SU-DHL-6 (cell line): ENCODE measurements around the gene MTOR.

Source experiments
- EZH2phosphoT487 ChIP-seq: fragments of 200-600 bp; sonication (generic), shearing (Covaris generic); conservative IDR thresholded peaks from 2 replicates; pipeline ENCODE4 v1.6.1; 2018; ENCODE audit warnings: mild to moderate bottlenecking, antibody characterized with exemption, low read length, moderate library complexity, mixed read lengths
- TF ChIP-seq, protein P1 (sequence below): fragments of 200-600 bp; sonication (generic); IDR thresholded peaks from one replicate; pipeline ENCODE4 v1.5.1; 2017; ENCODE audit warnings: antibody characterized with exemption, mild to moderate bottlenecking, low read length, moderate library complexity; ENCODE audit not compliant: insufficient read depth, poor library complexity, severe bottlenecking

DNA sequence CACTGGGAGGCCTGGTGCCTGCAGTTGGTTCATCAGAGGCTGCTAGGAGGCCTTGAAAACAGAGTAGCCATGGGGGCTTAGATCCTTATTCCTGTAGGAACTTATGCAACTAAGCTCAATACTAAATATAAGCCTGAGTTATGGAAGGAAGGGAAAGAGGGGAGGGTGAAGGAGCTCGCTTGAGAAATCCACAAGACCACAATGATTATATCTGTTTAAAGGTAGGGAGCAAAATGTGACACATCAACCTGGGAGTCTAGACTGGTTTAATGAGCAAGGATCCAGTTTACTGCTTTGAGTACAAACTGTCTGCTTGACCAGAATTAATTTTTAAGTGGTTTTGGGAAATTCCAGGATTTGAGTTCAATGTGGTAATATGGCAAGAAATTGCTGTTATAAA lies 93.6 kb downstream of the MTOR start:
- TF ChIP-seq, protein P1, sequence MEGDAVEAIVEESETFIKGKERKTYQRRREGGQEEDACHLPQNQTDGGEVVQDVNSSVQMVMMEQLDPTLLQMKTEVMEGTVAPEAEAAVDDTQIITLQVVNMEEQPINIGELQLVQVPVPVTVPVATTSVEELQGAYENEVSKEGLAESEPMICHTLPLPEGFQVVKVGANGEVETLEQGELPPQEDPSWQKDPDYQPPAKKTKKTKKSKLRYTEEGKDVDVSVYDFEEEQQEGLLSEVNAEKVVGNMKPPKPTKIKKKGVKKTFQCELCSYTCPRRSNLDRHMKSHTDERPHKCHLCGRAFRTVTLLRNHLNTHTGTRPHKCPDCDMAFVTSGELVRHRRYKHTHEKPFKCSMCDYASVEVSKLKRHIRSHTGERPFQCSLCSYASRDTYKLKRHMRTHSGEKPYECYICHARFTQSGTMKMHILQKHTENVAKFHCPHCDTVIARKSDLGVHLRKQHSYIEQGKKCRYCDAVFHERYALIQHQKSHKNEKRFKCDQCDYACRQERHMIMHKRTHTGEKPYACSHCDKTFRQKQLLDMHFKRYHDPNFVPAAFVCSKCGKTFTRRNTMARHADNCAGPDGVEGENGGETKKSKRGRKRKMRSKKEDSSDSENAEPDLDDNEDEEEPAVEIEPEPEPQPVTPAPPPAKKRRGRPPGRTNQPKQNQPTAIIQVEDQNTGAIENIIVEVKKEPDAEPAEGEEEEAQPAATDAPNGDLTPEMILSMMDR, result no peak
- no peak for TF ChIP-seq EZH2phosphoT487
